SJCRH30 (cell line): ENCODE results near the gene SYNDIG1. TPM values are rescaled to one million over a fixed set of nuclear protein-coding genes. Genes with fewer than 3 reads are reported as not detected.

Source experiments
- DNase-seq, 2 experiments: peaks; one replicate each; pipeline ENCODE4 v3.0.0-alpha.2; 2015 to 2020
- H3K27ac ChIP-seq: fragments of 250-450 bp; sonication (Bioruptor Pico); 2 replicates; pipeline ENCODE4 v1.5.1; 2020; ENCODE audit warnings: mild to moderate bottlenecking, moderate library complexity
- H3K27me3 ChIP-seq: fragments of 250-450 bp; sonication (Bioruptor Pico); 2 replicates; pipeline ENCODE4 v1.5.1; 2020; ENCODE audit warnings: mild to moderate bottlenecking, moderate library complexity
- H3K36me3 ChIP-seq: fragments of 250-450 bp; sonication (Bioruptor Pico); 2 replicates; pipeline ENCODE4 v1.5.1; 2020; ENCODE audit warnings: mild to moderate bottlenecking, moderate library complexity
- H3K4me1 ChIP-seq: fragments of 250-450 bp; sonication (Bioruptor Pico); 2 replicates; pipeline ENCODE4 v1.5.1; 2020; ENCODE audit warnings: mild to moderate bottlenecking, moderate library complexity
- H3K4me3 ChIP-seq: fragments of 250-450 bp; sonication (Bioruptor Pico); 2 replicates; pipeline ENCODE4 v1.5.1; 2020; ENCODE audit warnings: mild to moderate bottlenecking, moderate library complexity
- H3K9me3 ChIP-seq: fragments of 250-450 bp; sonication (Bioruptor Pico); replicated peaks from 2 replicates; pipeline ENCODE4 v1.5.1; 2020; ENCODE audit warnings: mild to moderate bottlenecking, moderate library complexity
- total RNA-seq: library from RNA; depleted of rRNA; stranded (reverse); fragments of >200 nt; shearing (Covaris generic); gene quantifications from 2 replicates; pipeline ENCODE4 v1.2.3, GENCODE V29; 2014; rRNA removed

The SYNDIG1 gene
- total RNA-seq = 0.05 TPM in 1 of 2 replicates, not detected in the other

GRCh38 chr20:24469116-24469893, at the start of gene SYNDIG1:
SYNDIG1 (plus strand) TSS chr20:24469629; CDS start chr20:24543098, 73,469 bp downstream.
- no peaks in the 10 kb centered on the region for H3K9me3 ChIP-seq
- H3K27ac ChIP-seq = no peak within 1 kb of the TSS
- no peaks in the 10 kb centered on the region for H3K36me3 ChIP-seq
- no peak for DNase-seq
- no peak within 1 kb of the TSS for H3K4me3 ChIP-seq
- no peaks in the 10 kb centered on the region for H3K27me3 ChIP-seq
- H3K4me1 ChIP-seq = no peaks in the 10 kb centered on the region

- no peaks in the 10 kb centered on the region for H3K36me3 ChIP-seq
- no peaks in the 10 kb centered on the region for H3K4me1 ChIP-seq
- no peak overlapping the region for H3K4me3 ChIP-seq
- no peaks in the 10 kb centered on the region for H3K27me3 ChIP-seq
- H3K27ac ChIP-seq = no peak overlapping the region
- no peak for DNase-seq
- no peaks in the 10 kb centered on the region for H3K9me3 ChIP-seq
These were observed 49.6 kb upstream of the SYNDIG1 start for GRCh38 chr20:24419786-24420185.

GRCh38 chr20:24420567-24420966, 48.9 kb upstream of the SYNDIG1 start:
- Histone ChIP-seq H3K27ac (no peak overlapping the region), H3K4me1 (no peaks in the 10 kb centered on the region), H3K36me3 (no peaks in the 10 kb centered on the region), H3K27me3 (no peaks in the 10 kb centered on the region), H3K9me3 (no peaks in the 10 kb centered on the region), H3K4me3 (no peak overlapping the region)
- no peak for DNase-seq

- DNase-seq = no peak
- H3K9me3 ChIP-seq = no peaks in the 10 kb centered on the region
- H3K36me3 ChIP-seq = no peaks in the 10 kb centered on the region
- H3K4me3 ChIP-seq = no peak overlapping the region
- H3K27me3 ChIP-seq = no peaks in the 10 kb centered on the region
- H3K27ac ChIP-seq = no peak overlapping the region
- no peaks in the 10 kb centered on the region for H3K4me1 ChIP-seq
These were observed 48.4 kb upstream of the SYNDIG1 start for GRCh38 chr20:24421071-24421470.

GRCh38 chr20:24422091-24422760, 47.2 kb upstream of the SYNDIG1 start:
- Histone ChIP-seq H3K36me3 (no peaks in the 10 kb centered on the region), H3K4me1 (no peaks in the 10 kb centered on the region), H3K4me3 (no peak overlapping the region), H3K9me3 (no peaks in the 10 kb centered on the region), H3K27me3 (no peaks in the 10 kb centered on the region), H3K27ac (no peak overlapping the region)
- DNase-seq = no peak

GRCh38 chr20:24423390-24424313, 45.8 kb upstream of the SYNDIG1 start:
- no peak for DNase-seq
- no peak overlapping the region for H3K27ac ChIP-seq
- H3K9me3 ChIP-seq = no peaks in the 10 kb centered on the region
- H3K4me1 ChIP-seq = no peaks in the 10 kb centered on the region
- H3K36me3 ChIP-seq = no peaks in the 10 kb centered on the region
- H3K27me3 ChIP-seq = no peaks in the 10 kb centered on the region
- H3K4me3 ChIP-seq = no peak overlapping the region

GRCh38 chr20:24425523-24426135, 43.8 kb upstream of the SYNDIG1 start:
- Histone ChIP-seq H3K4me1 (no peaks in the 10 kb centered on the region), H3K9me3 (no peaks in the 10 kb centered on the region), H3K4me3 (no peak overlapping the region), H3K27me3 (no peaks in the 10 kb centered on the region), H3K27ac (no peak overlapping the region), H3K36me3 (no peaks in the 10 kb centered on the region)
- DNase-seq = no peak

- H3K4me1 ChIP-seq = peaks cover 7% of the 10 kb centered on the region
- no peak overlapping the region for H3K4me3 ChIP-seq
- no peaks in the 10 kb centered on the region for H3K36me3 ChIP-seq
- no peak overlapping the region for H3K27ac ChIP-seq
- DNase-seq = no peak
- 0 out of 2 replicates have a peak, but pooled peaks cover 7% of the 10 kb centered on the region for H3K27me3 ChIP-seq
- no peaks in the 10 kb centered on the region for H3K9me3 ChIP-seq
These were observed 38.0 kb upstream of the SYNDIG1 start for GRCh38 chr20:24431279-24432045.

- H3K4me3 ChIP-seq = no peak overlapping the region
- DNase-seq = no peak
These were observed 37.4 kb upstream of the SYNDIG1 start for GRCh38 chr20:24432046-24432442.

GRCh38 chr20:24436160-24436559, 33.3 kb upstream of the SYNDIG1 start:
- 0 out of 2 replicates have a peak, but pooled peaks cover 7% of the 10 kb centered on the region for H3K27me3 ChIP-seq
- no peak overlapping the region for H3K27ac ChIP-seq
- no peaks in the 10 kb centered on the region for H3K9me3 ChIP-seq
- no peak overlapping the region for H3K4me3 ChIP-seq
- H3K36me3 ChIP-seq = no peaks in the 10 kb centered on the region
- peak; percentile 27 to 79 for DNase-seq
- H3K4me1 ChIP-seq = peaks cover 9% of the 10 kb centered on the region

More at GRCh38 chr20:24432046-24432442, 37.4 kb upstream of the SYNDIG1 start:
- Histone ChIP-seq H3K9me3 (no peaks in the 10 kb centered on the region), H3K27me3 (0 out of 2 replicates have a peak, but pooled peaks cover 7% of the 10 kb centered on the region), H3K27ac (no peak overlapping the region), H3K4me1 (peaks cover 9% of the 10 kb centered on the region), H3K36me3 (no peaks in the 10 kb centered on the region)

GRCh38 chr20:24437196-24438082, 32.0 kb upstream of the SYNDIG1 start:
- 0 out of 2 replicates have a peak, but pooled peaks cover 4% of the 10 kb centered on the region for H3K27me3 ChIP-seq
- no peak overlapping the region for H3K4me3 ChIP-seq
- DNase-seq = no peak
- no peaks in the 10 kb centered on the region for H3K36me3 ChIP-seq
- H3K27ac ChIP-seq = no peak overlapping the region
- H3K4me1 ChIP-seq = peaks cover 9% of the 10 kb centered on the region
- H3K9me3 ChIP-seq = no peaks in the 10 kb centered on the region

- Histone ChIP-seq H3K9me3 (no peaks in the 10 kb centered on the region), H3K27me3 (no peaks in the 10 kb centered on the region), H3K4me1 (peaks cover 9% of the 10 kb centered on the region), H3K36me3 (no peaks in the 10 kb centered on the region), H3K27ac (no peak overlapping the region), H3K4me3 (no peak overlapping the region)
- DNase-seq = no peak
These were observed 31.1 kb upstream of the SYNDIG1 start for GRCh38 chr20:24438331-24438730.
